NB4 (cell line): ENCODE results near the gene DLGAP4.

Experiments
- MYC ChIP-seq: IDR thresholded peaks from 2 replicates; pipeline ENCODE4 v1.6.1; 2011; ENCODE audit warnings: low read depth, low read length
- POLR2A ChIP-seq: IDR thresholded peaks from 2 replicates; pipeline ENCODE4 v1.6.1; 2011; ENCODE audit warnings: mild to moderate bottlenecking; ENCODE audit not compliant: insufficient read length; ENCODE audit errors: extremely low read depth
- TF ChIP-seq, protein P1 (sequence below): IDR thresholded peaks from one replicate; pipeline ENCODE4 v1.5.1; 2012; ENCODE audit warnings: low read depth, low read length
- TF ChIP-seq, protein P2 (sequence below): IDR thresholded peaks from 2 replicates; pipeline ENCODE4 v1.6.1; 2011; ENCODE audit warnings: low read depth, low read length

DNA sequence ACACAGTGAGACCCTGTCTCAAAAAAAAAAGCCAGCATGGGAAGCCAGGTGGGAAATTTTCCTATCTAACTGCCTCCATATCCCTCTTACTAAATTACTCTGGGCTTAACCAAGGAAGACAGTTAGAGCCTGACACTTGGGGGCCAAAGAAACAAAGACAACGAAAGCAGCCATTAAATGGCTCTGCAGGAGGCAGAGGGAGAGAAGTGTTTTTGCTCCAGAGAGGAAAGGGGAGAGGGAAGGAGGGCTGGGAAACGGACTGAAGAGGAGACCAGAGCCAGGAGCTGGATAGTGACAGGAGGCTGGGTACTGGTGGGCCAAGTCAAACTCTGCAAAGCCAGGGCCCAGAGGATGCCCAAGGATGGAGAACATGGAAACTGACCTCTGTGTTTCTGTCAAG is 256.6 kb downstream of the DLGAP4 start:
- TF ChIP-seq POLR2A (no peak), MYC (no peak)
- TF ChIP-seq, protein P1, sequence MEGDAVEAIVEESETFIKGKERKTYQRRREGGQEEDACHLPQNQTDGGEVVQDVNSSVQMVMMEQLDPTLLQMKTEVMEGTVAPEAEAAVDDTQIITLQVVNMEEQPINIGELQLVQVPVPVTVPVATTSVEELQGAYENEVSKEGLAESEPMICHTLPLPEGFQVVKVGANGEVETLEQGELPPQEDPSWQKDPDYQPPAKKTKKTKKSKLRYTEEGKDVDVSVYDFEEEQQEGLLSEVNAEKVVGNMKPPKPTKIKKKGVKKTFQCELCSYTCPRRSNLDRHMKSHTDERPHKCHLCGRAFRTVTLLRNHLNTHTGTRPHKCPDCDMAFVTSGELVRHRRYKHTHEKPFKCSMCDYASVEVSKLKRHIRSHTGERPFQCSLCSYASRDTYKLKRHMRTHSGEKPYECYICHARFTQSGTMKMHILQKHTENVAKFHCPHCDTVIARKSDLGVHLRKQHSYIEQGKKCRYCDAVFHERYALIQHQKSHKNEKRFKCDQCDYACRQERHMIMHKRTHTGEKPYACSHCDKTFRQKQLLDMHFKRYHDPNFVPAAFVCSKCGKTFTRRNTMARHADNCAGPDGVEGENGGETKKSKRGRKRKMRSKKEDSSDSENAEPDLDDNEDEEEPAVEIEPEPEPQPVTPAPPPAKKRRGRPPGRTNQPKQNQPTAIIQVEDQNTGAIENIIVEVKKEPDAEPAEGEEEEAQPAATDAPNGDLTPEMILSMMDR = no peak
- TF ChIP-seq, protein P2, sequence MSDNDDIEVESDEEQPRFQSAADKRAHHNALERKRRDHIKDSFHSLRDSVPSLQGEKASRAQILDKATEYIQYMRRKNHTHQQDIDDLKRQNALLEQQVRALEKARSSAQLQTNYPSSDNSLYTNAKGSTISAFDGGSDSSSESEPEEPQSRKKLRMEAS = no peak
